Keratinocyte (primary cell): ENCODE data around the gene RRP12. TPM values are rescaled to one million over a fixed set of nuclear protein-coding genes. Genes with fewer than 3 reads are reported as not detected.
A peak's percentile ranks its signal among the peaks of the same experiment; 100 is the strongest.

Experiments used
- DNase-seq: peaks from one replicate; pipeline ENCODE4 v3.0.0-alpha.2; 2011; ENCODE audit warnings: low read depth, missing footprints, low spot score
- FAIRE-seq: peaks from 2 replicates; lab custom pipeline; 2011; peaks lifted over from hg19 to GRCh38; lab: Jason Lieb, UNC
- H2AFZ ChIP-seq: 2 replicates; pipeline ENCODE4 v1.6.0; 2012; ENCODE audit warnings: low read length, control low read depth, inconsistent platforms; ENCODE audit not compliant: control insufficient read depth
- H3K27ac ChIP-seq: 2 replicates; pipeline ENCODE4 v1.5.1; 2011; ENCODE audit warnings: low read length; ENCODE audit not compliant: control insufficient read depth, insufficient read depth
- H3K27me3 ChIP-seq: 3 replicates; pipeline ENCODE4 v1.6.0; 2011; ENCODE audit warnings: low read length; ENCODE audit not compliant: control insufficient read depth, insufficient read depth; ENCODE audit errors: extremely low read depth
- H3K36me3 ChIP-seq, 2 experiments: 2 replicates in 1 of 2; 3 replicates in 1 of 2; pipeline ENCODE4 v1.5.1; 2011; ENCODE audit warnings: low read length in 2 of 2, mild to moderate bottlenecking in 1 of 2; ENCODE audit not compliant: control insufficient read depth in 2 of 2, insufficient read depth in 2 of 2; ENCODE audit errors: extremely low read depth in 1 of 2
- H3K4me1 ChIP-seq: 3 replicates; pipeline ENCODE4 v1.5.1; 2011; ENCODE audit warnings: low read length; ENCODE audit not compliant: control insufficient read depth, insufficient read depth; ENCODE audit errors: extremely low read depth
- H3K4me2 ChIP-seq: 3 replicates; pipeline ENCODE4 v1.6.0; 2011; ENCODE audit warnings: low read depth, low read length; ENCODE audit not compliant: control insufficient read depth, insufficient read depth; ENCODE audit errors: extremely low read depth
- H3K4me3 ChIP-seq, 3 experiments: fragments of 200-600 bp in 1 of 3; sonication (generic) in 1 of 3; 2 replicates in 2 of 3; 3 replicates in 1 of 3; pipeline ENCODE4 v1.5.1; 2011 to 2016; ENCODE audit warnings: low read length in 3 of 3, mild to moderate bottlenecking in 3 of 3, control low read depth in 2 of 3, inconsistent platforms in 1 of 3, low read depth in 1 of 3, mixed read lengths in 1 of 3, mixed run types in 1 of 3, moderate library complexity in 1 of 3; ENCODE audit not compliant: control insufficient read depth in 2 of 3, insufficient read depth in 2 of 3; ENCODE audit errors: extremely low read depth in 1 of 3
- H3K79me2 ChIP-seq: 2 replicates; pipeline ENCODE4 v1.6.0; 2012; ENCODE audit warnings: low read length; ENCODE audit not compliant: control insufficient read depth, insufficient read depth
- H3K9ac ChIP-seq: 3 replicates; pipeline ENCODE4 v1.6.0; 2011; ENCODE audit warnings: low read length; ENCODE audit not compliant: control insufficient read depth, insufficient read depth; ENCODE audit errors: extremely low read depth
- H3K9me1 ChIP-seq: 3 replicates; pipeline ENCODE4 v1.6.0; 2011; ENCODE audit warnings: low read length; ENCODE audit not compliant: control insufficient read depth, insufficient read depth; ENCODE audit errors: extremely low read depth
- H3K9me3 ChIP-seq: 2 replicates; pipeline ENCODE4 v1.5.1; 2012; ENCODE audit warnings: low read depth, low read length; ENCODE audit not compliant: control insufficient read depth
- H4K20me1 ChIP-seq: 3 replicates; pipeline ENCODE4 v1.6.0; 2011; ENCODE audit warnings: low read length; ENCODE audit not compliant: control insufficient read depth, insufficient read depth; ENCODE audit errors: extremely low read depth
- EZH2 ChIP-seq: IDR thresholded peaks from one replicate; pipeline ENCODE4 v1.6.1; 2012; ENCODE audit warnings: inconsistent platforms, mild to moderate bottlenecking, low read length, moderate library complexity
- dilution Hi-C: fragments of 300-500 bp; cut with MboI; formaldehyde crosslinking; loops from one replicate; pipeline ENCODE4 v1.7.0; 2020; ENCODE audit warnings: low sequenced_read_pairs; ENCODE audit not compliant: extremely low pct_ligation_motif_present
- polyA minus RNA-seq, 3 experiments: library from RNA; depleted of rRNA, polyadenylated mRNA; stranded (reverse); fragments of >200 nt; gene quantifications; 1 replicate in 1 of 3; 2 replicates in 1 of 3; 3 replicates in 1 of 3; pipeline ENCODE4 v1.2.3, GENCODE V29; 2011
- polyA plus RNA-seq, 5 experiments: library from polyadenylated mRNA; depleted of rRNA in 3 of 5; stranded (reverse) in 3 of 5; stranded (forward) in 1 of 5; unstranded in 1 of 5; fragments of >200 nt; gene quantifications; 1 replicate in 1 of 5; 2 replicates in 3 of 5; 3 replicates in 1 of 5; pipeline versions ENCODE4 v1.2.1 to v1.2.3, GENCODE V29; 2011 to 2012; ENCODE audit warnings: missing spikeins in 2 of 5, low read depth in 1 of 5, low replicate concordance in 1 of 5
- TF ChIP-seq, protein P1 (sequence below), 3 experiments: IDR thresholded peaks in 1 of 3; conservative IDR thresholded peaks in 1 of 3; optimal IDR thresholded peaks in 1 of 3; 2 replicates in 2 of 3; 3 replicates in 1 of 3; pipeline versions ENCODE3 to v1.5.1; 2011; ENCODE audit warnings: low read length in 3 of 3, mild to moderate bottlenecking in 3 of 3, moderate library complexity in 2 of 3, control low read depth in 1 of 3, inconsistent platforms in 1 of 3; ENCODE audit not compliant: insufficient read depth in 2 of 3; ENCODE audit errors: extremely low read depth in 1 of 3

The RRP12 gene
- polyA plus RNA-seq (11.1 to 17.5 TPM (median 14.8 TPM) in 3 replicates), polyA minus RNA-seq (26.6 to 62.6 TPM (median 29.1 TPM) in 3 replicates)
- 17.3 TPM for polyA plus RNA-seq (2011; ENCODE audit: low read depth)
- 9.2 and 13.1 TPM in 2 replicates for polyA plus RNA-seq (2011; cell fraction: cytosol; rRNA removed)
- polyA plus RNA-seq (2011; cell fraction: nucleus; rRNA removed), result 40.7 and 46.4 TPM in 2 replicates
- polyA plus RNA-seq (2012; ENCODE audit: low replicate concordance), result 26.2 and 30.9 TPM in 2 replicates
- 14.2 TPM for polyA minus RNA-seq (2011; cell fraction: cytosol; rRNA and poly(A)+ RNA removed)
- polyA minus RNA-seq (2011; cell fraction: nucleus; rRNA and poly(A)+ RNA removed), result 42.5 and 48.5 TPM in 2 replicates

DNA sequence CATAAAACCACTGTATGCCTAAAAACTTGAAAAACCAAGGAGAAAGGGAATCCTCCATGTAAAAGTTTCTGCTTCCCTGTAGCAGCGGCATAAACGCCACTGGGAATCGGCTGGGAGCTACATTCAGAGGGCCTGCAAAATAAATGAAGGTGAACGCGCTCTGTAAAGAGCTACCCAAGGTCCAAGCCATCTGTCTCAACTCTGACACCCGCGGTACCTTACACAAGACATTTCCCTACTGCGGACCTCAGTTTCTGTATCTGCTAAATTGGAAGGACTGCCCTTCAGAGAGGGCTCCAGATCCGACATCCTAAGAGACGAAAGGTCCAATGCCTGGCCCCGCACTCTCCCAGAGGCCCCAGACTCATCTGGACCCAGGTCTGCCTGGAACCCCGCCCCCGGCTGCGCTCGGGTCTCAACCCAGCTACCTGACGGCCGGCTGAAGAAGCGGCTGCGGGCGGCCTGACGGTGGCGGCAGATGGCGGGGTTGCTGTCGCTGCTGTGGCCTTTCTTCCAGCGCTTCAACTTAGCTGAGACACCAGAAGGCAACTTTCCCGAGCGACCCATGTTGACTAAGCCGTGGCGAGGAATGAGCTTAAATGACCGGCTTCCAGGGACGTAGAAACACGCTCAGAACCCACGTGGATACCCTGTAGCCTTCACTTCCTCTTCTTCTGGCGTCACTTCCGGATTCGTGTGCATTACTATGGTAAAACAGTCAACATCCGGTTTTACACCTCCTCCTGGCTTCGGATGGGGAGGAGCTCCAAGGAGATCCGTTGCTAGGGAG is at the start of gene RRP12:
TSS of gene RRP12 (minus strand) at position 676 of the 790 bp plus-strand sequence. CDS start at position 567, 109 bp downstream.
- FAIRE-seq (peak; percentile 97), DNase-seq (peak; percentile 95)
- H3K4me1 ChIP-seq, result no peaks in the 10 kb centered on the region
- dilution Hi-C loops, result no loop called here
- peak within 1 kb of the TSS; percentile 94 for H2AFZ ChIP-seq
- peak within 1 kb of the TSS; percentile 94 for H3K9ac ChIP-seq
- peak within 1 kb of the TSS; percentile 66 for H3K4me2 ChIP-seq
- H3K9me1 ChIP-seq, result no peaks in the 10 kb centered on the region
- peak within 1 kb of the TSS; percentile 64 to 71 (median 68) for H3K4me3 ChIP-seq
- H3K79me2 ChIP-seq, result peaks cover 16% of the 10 kb centered on the region
- TF ChIP-seq, protein P1, sequence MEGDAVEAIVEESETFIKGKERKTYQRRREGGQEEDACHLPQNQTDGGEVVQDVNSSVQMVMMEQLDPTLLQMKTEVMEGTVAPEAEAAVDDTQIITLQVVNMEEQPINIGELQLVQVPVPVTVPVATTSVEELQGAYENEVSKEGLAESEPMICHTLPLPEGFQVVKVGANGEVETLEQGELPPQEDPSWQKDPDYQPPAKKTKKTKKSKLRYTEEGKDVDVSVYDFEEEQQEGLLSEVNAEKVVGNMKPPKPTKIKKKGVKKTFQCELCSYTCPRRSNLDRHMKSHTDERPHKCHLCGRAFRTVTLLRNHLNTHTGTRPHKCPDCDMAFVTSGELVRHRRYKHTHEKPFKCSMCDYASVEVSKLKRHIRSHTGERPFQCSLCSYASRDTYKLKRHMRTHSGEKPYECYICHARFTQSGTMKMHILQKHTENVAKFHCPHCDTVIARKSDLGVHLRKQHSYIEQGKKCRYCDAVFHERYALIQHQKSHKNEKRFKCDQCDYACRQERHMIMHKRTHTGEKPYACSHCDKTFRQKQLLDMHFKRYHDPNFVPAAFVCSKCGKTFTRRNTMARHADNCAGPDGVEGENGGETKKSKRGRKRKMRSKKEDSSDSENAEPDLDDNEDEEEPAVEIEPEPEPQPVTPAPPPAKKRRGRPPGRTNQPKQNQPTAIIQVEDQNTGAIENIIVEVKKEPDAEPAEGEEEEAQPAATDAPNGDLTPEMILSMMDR (optimal IDR thresholded peaks at IDR 0.05 in 1 of 3, IDR thresholded peaks at IDR 0.05 in 1 of 3, conservative IDR thresholded peaks at IDR 0.05 in 1 of 3; ENCODE audit: extremely low read depth in 1 of 3, insufficient read depth in 2 of 3, low read length in 3 of 3), result peak in 2 of 3 experiments; percentile 10 to 35
- no peak for TF ChIP-seq EZH2
- H4K20me1 ChIP-seq, result no peaks in the 10 kb centered on the region
- no peaks in the 10 kb centered on the region for H3K27me3 ChIP-seq
- H3K36me3 ChIP-seq, result peaks cover 8 to 10% of the 10 kb centered on the region in 2 experiments
- H3K27ac ChIP-seq, result peak within 1 kb of the TSS; percentile 86
- no peaks in the 10 kb centered on the region for H3K9me3 ChIP-seq

- Histone ChIP-seq H3K27me3 (no peaks in the 10 kb centered on the region), H3K4me2 (no peak overlapping the region), H3K9me1 (peaks cover 2% of the 10 kb centered on the region), H3K36me3 (peaks cover 25% of the 10 kb centered on the region in 2 experiments), H3K9me3 (no peaks in the 10 kb centered on the region), H3K9ac (no peak overlapping the region), H3K79me2 (peaks cover 64% of the 10 kb centered on the region), H3K27ac (no peak overlapping the region), H3K4me1 (peaks cover 16% of the 10 kb centered on the region), H2AFZ (no peak overlapping the region), H3K4me3 (no peak overlapping the region), H4K20me1 (no peaks in the 10 kb centered on the region)
- DNase-seq, result no peak
- TF ChIP-seq EZH2, result no peak
- dilution Hi-C loops, result no loop called here
- FAIRE-seq, result no peak
Measured at GRCh38 chr10:97450828-97451227, 49.7 kb upstream of the RRP12 start.
